A673 (cell line): ENCODE results near the gene CCDC85C. TPM values are rescaled to one million over a fixed set of nuclear protein-coding genes. Genes with fewer than 3 reads are reported as not detected.

ENCODE experiments used
- BruUV-seq: library from RNA; stranded (reverse); fragments of 400-500 nt; replicated peaks from 2 replicates; lab custom pipeline; 2021; lab: Mats Ljungman, UMichigan
- CTCF ChIA-PET: fragments of 300-600 bp; sonication (Branson Sonifier 250); formaldehyde crosslinking; loops from one replicate; lab custom pipeline; 2022; ENCODE audit warnings: antibody characterized with exemption; lab: Charles Lee
- POLR2A ChIA-PET: fragments of 300-600 bp; sonication (Branson Sonifier 250); formaldehyde crosslinking; loops from one replicate; lab custom pipeline; 2022; ENCODE audit warnings: antibody characterized with exemption; ENCODE audit not compliant: low non-redundant PET; lab: Charles Lee
- DNase-seq: peaks from one replicate; pipeline ENCODE4 v3.0.0-alpha.2; 2015; ENCODE audit warnings: low spot score
- H3K27ac ChIP-seq: fragments of 200-600 bp; sonication (generic); 2 replicates; pipeline ENCODE4 v1.5.1; 2016; ENCODE audit warnings: mixed run types, low read depth, mild to moderate bottlenecking, mixed read lengths, antibody characterized with exemption, low read length; ENCODE audit not compliant: poor library complexity, severe bottlenecking
- H3K27me3 ChIP-seq: fragments of 200-600 bp; sonication (generic); replicated peaks from 2 replicates; pipeline ENCODE4 v1.6.1; 2017; ENCODE audit warnings: mixed run types, low read depth, mild to moderate bottlenecking, mixed read lengths, antibody characterized with exemption, low read length; ENCODE audit not compliant: insufficient read depth, poor library complexity
- H3K36me3 ChIP-seq: fragments of 200-600 bp; sonication (generic); 2 replicates; pipeline ENCODE4 v1.6.1; 2016; ENCODE audit warnings: mixed run types, mild to moderate bottlenecking, mixed read lengths, antibody characterized with exemption, low read length; ENCODE audit not compliant: insufficient read depth, poor library complexity, severe bottlenecking
- H3K4me1 ChIP-seq: fragments of 200-600 bp; sonication (generic); 2 replicates; pipeline ENCODE4 v1.6.1; 2017; ENCODE audit warnings: mixed run types, mild to moderate bottlenecking, mixed read lengths, antibody characterized with exemption, low read length; ENCODE audit not compliant: insufficient read depth, poor library complexity, severe bottlenecking
- H3K4me3 ChIP-seq: fragments of 200-600 bp; sonication (generic); 2 replicates; pipeline ENCODE4 v1.5.1; 2016; ENCODE audit warnings: low read depth, mixed run types, mild to moderate bottlenecking, mixed read lengths, low read length; ENCODE audit not compliant: poor library complexity, severe bottlenecking
- H3K9me3 ChIP-seq: fragments of 200-600 bp; sonication (generic); 2 replicates; pipeline ENCODE4 v1.6.1; 2016; ENCODE audit warnings: mixed run types, low read depth, mild to moderate bottlenecking, mixed read lengths, antibody characterized with exemption, low read length; ENCODE audit not compliant: poor library complexity, severe bottlenecking
- CTCF ChIP-seq: fragments of 300-800, 200-600 bp; sonication (generic); conservative IDR thresholded peaks from 2 replicates; pipeline ENCODE4 v1.5.1; 2017; ENCODE audit warnings: low read depth, mild to moderate bottlenecking, antibody characterized with exemption, low read length, moderate library complexity, mixed read lengths
- EZH2 ChIP-seq: fragments of 200-600 bp; sonication (generic); IDR thresholded peaks from 2 replicates; pipeline ENCODE4 v1.6.1; 2017; ENCODE audit warnings: borderline replicate concordance, low read depth, mild to moderate bottlenecking, mixed read lengths, antibody characterized with exemption, low read length; ENCODE audit not compliant: poor library complexity, severe bottlenecking
- intact Hi-C: fragments of 100-400 bp; cut with micrococcal nuclease; formaldehyde crosslinking; loops from one replicate; pipeline ENCODE4 v1.10.0; 2022; ENCODE audit not compliant: unreplicated experiment
- total RNA-seq: library from RNA; stranded (reverse); gene quantifications from 2 replicates; pipeline ENCODE4 v1.2.3, GENCODE V29; 2021

Gene CCDC85C
- total RNA-seq, 1 experiment from 2014 or later: 24.6 TPM

- CTCF ChIA-PET: no interaction called here
- H3K36me3 ChIP-seq: peaks cover 70% of the 10 kb centered on the region
- BruUV-seq: no TSS peak
Observed at GRCh38 chr14:99502989-99503421, 101.0 kb downstream of the CCDC85C start.

GRCh38 chr14:99497894-99498293 is 106.1 kb downstream of the CCDC85C start:
- Histone ChIP-seq H3K27ac (no peak overlapping the region), H3K27me3 (no peaks in the 10 kb centered on the region), H3K36me3 (peaks cover 68% of the 10 kb centered on the region), H3K9me3 (no peaks in the 10 kb centered on the region), H3K4me3 (no peak overlapping the region), H3K4me1 (no peaks in the 10 kb centered on the region)
- intact Hi-C loops: no loop called here
- no peak for DNase-seq
- ChIA-PET CTCF (no interaction called here), POLR2A (no interaction called here)
- BruUV-seq: no TSS peak
- TF ChIP-seq CTCF (no peak), EZH2 (no peak)

More at GRCh38 chr14:99502989-99503421, 101.0 kb downstream of the CCDC85C start:
- no peaks in the 10 kb centered on the region for H3K9me3 ChIP-seq
- no peak for DNase-seq
- H3K27ac ChIP-seq: no peak overlapping the region
- TF ChIP-seq CTCF (no peak), EZH2 (no peak)
- intact Hi-C loops: no loop called here
- H3K4me1 ChIP-seq: no peaks in the 10 kb centered on the region
- no peaks in the 10 kb centered on the region for H3K27me3 ChIP-seq
- no peak overlapping the region for H3K4me3 ChIP-seq
- POLR2A ChIA-PET: no interaction called here

GRCh38 chr14:99497341-99497740 is 106.7 kb downstream of the CCDC85C start:
- no peaks in the 10 kb centered on the region for H3K4me1 ChIP-seq
- no peaks in the 10 kb centered on the region for H3K27me3 ChIP-seq
- ChIA-PET POLR2A (no interaction called here), CTCF (no interaction called here)
- H3K9me3 ChIP-seq: no peaks in the 10 kb centered on the region
- intact Hi-C loops: no loop called here
- no TSS peak for BruUV-seq
- DNase-seq: no peak
- H3K4me3 ChIP-seq: no peak overlapping the region
- no peak for TF ChIP-seq CTCF
- TF ChIP-seq EZH2: no peak
- H3K36me3 ChIP-seq: peaks cover 67% of the 10 kb centered on the region
- H3K27ac ChIP-seq: no peak overlapping the region
